Measurements from ENCODE around the gene MMP3.
"Not testable (repeated sequence)": the region's sequence is repeated elsewhere in the genome, so short reads cannot be mapped to it uniquely, and the experiment has no call there.

MMP3 gene

DNA sequence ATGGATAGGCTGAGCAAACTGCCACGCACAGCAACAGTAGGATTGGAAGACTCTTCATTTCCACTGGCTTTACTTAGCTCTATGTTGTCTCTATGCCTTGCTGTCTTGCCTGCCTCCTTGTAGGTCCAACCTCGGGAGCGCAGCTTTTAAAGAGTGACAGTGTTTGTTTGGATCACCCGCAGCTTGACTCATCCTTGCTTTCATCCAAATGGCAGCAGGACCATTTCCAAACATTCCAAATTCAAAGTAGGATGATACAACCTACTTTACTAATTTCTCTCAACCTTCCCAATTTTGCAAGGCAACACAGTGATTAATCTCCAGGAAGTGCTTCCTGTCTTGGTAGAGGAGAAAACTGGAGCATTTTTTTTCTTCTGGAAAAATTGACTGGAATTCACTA, at the start of gene MMP3:
Gene MMP3, minus strand, starts transcription at position 121 of the 400 bp plus-strand sequence. Its CDS starts 63 bp downstream, at position 58.
- no peak for DNase-seq (ENCODE audit: low spot score)

DNA sequence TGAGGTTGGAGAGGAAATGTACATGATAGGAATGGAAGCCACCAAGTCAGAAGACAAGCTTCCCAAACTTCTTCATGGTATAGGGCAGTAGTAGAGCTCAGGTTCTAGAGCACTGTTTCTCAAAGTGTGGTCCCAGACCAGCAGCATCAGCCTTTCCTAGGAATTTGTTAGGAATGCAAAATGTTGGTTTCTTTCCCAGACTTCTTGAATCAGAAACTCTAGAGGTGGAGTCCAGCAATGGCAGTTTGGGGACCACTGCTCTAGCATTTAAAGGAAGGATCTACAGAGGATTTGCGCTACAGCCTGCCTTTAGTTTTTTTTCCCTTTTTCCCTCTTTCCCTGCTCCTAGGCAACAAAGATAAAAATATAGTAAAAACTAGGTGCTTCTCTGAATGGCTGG, 48.3 kb upstream of the MMP3 start:
- no peak for DNase-seq (ENCODE audit: low spot score)

DNA sequence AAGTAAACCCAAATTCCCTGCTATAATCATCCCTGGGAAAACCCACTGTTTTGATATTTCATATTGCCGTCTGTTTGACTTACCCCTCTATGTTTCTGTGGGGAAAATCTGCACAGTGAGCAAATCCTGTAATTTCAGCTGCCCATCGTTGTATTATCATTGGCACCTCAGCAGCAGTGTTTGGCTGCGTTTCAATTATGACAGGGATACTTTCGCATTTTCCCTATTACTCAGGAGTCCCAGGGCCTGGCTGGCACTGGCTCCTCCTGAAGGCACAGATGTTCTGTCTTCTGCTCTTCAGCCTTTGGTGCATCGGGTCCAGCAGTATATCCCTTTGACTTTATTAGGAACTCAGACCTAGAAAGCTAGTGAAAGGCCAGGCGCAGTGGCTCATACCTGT, 43.6 kb upstream of the MMP3 start:
- no peak for DNase-seq (ENCODE audit: low spot score)

DNA sequence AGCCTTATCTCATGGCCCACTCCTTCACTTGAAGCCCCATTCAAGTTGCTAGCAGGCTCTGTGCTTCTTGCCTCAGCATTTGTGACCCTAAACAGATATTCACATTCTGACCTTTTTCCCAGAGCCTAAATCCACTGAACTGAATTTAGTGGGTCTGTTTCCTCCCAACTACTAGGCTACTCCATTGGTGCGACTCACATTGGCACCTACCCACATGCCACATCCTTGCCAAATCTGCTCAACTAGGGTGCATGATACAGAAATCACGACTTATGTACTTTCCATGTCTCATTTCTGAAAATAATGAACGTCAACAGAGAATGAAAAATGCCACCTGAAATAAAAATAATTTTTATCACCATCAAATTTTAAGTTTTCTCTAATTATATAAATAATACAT, 39.7 kb upstream of the MMP3 start:
- no peak for DNase-seq (ENCODE audit: low spot score)

DNA sequence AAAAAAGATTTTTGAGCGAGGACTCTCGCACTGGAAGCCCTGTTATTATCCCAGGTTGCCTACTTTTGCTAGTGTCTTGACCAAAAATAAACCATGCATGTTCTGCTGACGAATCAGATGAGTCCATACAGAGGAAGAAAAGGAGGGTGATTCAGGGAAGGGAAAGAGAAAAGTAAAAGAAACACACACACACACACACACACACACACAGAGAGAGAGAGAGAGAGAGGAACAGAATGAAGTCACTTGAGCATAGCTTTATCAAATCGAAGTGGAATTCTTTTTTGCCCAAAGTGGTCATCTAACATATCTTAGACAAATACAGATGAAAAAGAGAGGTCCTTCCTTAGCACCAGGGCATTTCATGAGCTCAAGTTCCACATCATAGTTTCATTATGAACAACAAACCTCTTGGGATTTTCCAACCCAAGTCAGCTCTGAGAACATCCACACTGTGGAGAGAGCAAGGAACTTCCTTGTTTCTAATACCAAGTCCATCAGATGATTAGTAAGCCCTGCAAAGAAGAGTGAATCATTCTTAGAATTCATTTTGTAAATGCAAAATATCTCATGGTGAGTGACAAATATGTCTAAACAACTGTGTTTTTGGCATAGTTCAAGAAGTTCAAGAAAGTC, 39.1 kb upstream of the MMP3 start:
- no peak for DNase-seq (ENCODE audit: low spot score)

DNA sequence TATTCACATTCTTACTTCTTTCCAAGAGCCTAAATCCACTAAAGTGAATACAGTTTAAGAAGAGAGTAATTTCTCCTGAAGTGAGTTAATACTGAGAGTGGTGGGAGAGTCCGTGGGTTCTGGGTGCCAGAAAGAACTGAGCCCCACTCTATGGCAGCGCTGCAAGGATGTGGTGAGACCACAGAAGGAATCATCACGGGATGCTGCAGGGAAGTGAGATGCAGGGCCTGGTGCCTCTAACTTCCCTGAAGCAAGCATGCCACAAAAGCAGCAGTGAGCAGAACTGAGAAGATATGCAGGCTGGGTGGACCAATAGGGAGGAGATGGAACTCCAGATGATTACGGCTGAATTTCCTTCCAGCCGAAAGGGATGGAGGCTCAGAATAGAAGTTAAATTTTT, 36.4 kb upstream of the MMP3 start:
- DNase-seq (ENCODE audit: low spot score) = no peak

DNA sequence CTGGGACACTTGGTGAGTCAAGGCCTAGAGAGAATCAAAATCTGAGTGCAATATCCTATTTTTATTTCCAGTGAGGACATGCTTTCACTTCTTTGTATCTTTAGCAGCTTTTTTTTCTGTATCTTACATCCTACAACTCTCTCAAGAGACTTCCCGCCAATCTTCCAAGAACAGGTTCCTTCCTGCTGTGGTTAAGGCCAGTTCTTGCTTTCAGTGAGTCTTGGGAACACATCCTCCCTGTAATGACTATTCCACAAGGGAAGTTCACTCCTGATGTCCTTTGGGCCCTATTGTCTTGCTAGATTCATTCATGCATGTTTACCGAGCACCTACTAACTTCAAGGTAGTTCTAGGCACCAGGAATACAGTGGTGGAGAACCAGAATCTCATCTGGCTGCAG, 35.2 kb upstream of the MMP3 start:
- DNase-seq (ENCODE audit: low spot score) = no peak

DNA sequence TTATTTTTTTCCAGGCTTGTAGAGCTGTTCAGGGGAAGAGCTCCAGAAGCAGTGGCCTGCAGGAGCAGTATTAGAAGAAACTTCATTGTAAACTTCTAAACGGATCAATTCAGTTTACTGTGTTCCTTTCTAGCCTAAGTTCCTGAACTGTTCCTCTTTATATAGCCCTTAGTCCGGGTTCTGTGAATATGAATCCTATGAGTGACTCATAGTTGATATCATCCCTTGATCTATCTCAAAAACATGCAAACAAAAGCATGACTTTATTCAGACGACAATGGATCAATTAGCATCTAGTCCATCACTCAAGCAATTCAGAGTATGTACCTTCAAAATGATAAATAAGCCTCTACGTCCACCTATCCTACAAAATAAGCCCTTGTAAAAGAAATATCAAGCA, 31.4 kb upstream of the MMP3 start, which contains the start of gene MMP12:
Gene MMP12, minus strand, starts transcription at position 131 of the 400 bp plus-strand sequence. Its CDS starts 45 bp downstream, at position 86.
- DNase-seq (ENCODE audit: low spot score) = no peak

DNA sequence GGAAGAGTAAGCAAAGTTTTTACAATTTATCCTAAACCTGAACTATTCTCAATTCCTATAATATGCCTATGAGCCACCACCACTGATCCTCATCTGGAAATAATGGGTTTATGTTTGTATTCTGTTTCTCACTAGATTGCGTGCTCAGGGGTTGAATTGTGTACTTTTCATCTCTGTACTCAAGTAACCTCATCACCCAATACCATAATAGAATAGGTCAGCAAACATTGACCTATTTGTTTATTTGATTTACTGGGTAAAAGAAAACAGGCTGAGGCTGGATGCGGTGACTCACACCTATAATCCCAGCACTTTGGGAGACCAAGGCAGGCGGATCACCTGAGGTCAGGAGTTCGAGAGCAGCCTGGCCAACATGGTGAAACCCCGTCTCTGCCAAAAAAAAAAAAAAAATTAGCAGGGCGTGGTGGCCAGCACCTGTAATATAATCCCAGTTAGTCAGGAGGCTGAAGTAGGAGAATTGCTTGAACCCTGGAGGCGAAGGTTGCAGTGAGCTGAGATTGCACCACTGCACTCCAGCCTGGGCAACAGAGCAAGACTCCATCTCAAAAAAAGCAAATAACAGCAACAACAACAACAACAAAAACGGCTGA, 26.1 kb upstream of the MMP3 start:
- not testable (repeated sequence) for DNase-seq (ENCODE audit: low spot score)

DNA sequence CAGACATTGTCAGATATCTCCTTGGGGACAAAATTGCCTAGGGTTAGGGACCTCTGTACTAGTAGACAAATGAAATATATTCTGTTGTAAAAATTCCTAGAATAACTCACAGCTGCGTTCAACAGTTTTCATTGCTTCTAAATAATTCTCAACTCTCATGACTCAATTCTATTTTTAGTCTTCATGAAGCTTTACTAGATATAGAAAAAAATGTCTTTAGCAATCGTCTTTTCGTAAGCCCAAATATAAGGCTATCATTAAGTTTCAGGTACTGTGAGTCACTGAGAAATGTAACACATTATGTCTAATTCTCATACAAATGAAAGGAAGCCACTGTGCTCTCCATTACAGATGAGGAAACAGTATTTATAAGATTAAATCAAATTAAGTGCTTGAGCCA, 24.9 kb upstream of the MMP3 start:
- no peak for DNase-seq (ENCODE audit: low spot score)

DNA sequence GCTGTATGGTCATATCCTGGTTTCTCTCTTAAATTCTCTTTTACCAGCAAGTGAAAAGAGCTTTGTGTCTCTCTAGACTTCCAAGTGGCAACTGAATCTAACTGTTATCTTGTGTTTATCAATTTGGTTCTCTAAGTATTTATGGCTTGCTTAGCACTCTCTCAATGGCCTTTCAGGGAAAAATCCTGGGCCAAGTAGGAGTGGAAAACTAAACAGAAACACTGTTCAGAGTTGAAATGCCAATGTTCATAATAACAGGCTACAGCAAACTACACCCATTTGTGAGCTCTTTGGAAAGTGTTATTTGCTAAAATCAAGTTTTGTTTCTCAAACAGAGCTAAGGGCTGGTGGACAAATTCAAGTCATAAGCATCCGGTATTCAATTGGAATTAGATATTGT, 21.3 kb upstream of the MMP3 start:
- no peak for DNase-seq (ENCODE audit: low spot score)

DNA sequence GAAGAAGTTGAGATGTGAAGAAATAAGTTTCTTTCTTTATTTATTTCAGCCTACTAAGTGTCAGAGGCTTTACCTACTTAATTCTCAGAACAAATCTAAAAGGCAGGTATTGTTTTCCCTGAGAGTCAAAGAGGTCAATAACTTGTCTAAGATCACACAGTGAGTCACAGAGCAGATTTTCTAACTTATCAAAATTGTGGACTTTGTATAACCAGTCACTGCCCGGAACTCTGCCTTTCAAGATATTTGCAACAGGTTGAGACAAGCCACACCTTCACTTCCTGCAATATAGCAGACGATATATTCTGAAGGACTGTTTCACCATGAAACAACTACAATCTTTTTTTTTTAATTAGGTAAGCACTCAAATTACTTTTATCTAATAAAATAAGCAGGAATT, 10.5 kb upstream of the MMP3 start:
- DNase-seq (ENCODE audit: low spot score) = no peak

DNA sequence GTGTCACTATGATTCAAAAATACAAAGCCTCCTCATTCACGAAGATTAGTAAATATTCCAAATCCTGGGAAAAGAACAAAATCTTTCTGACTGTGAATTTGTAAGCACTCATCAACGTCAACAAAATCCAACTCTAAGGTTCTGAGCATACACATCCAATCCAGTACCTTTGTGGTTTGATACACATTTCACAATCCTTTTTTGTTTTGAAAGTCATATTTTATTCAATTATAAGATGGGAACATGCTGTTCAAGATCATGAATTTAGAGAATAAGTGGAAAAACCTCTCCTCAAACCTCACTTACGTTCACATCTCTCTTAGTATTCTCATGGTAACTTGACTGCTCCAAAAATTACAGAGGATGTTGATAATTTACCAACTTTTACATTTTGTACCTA, 9.6 kb upstream of the MMP3 start:
- DNase-seq (ENCODE audit: low spot score) = no peak

DNA sequence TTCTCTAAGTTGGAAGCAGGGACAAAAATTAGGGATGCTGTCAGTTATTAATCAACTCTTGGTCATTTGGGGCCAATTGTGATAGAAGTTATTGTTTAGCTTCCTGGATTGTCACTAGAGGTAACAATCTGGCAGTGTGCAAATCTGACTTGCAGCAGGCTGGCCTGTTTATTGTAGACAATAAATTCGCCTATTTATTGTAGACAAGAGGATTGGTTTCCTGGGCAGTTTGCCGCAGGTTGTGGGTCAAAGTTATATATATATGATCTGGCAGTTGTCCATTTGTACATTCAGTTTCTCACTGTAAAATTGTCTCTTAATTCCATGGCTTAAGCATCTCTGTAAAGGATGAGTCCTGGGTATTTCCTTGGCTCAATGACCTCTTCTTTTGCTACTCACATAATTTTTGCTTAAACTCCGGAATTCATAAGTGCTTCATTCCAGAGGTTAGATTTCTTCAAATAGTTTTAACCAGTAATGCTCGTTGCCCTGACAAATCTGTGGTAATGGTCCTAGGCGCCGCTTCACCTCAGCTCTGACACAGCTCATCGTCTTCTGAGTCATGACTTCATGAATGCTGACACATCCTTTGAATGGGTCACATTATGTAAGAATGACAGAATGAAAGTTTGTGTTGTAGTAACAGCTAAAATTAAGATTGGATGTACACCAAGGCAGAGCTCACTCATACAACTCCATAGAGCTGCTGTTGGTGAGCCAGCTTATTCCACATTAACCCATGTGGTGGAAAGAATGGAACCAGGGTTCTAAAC, 7.8 kb upstream of the MMP3 start:
- no peak for DNase-seq (ENCODE audit: low spot score)

DNA sequence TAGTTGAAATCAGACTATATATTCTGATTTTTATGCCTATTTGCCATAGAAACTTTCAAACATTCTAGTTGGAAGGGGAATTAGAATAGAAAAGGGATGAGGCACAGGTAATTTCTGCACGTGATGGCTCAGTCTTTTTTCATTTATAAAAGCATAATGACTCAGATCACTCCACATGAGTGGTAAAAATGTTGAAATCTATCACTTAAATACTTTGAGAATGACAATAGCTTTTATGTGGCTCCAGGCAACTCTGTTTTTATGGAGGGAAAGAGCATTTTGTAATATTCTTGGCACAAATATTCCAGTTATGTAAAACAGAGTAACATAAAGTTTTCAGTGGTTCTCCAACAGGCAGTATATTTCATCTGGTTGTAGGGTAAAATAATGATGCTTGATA, 5.9 kb upstream of the MMP3 start:
- DNase-seq (ENCODE audit: low spot score) = no peak

DNA sequence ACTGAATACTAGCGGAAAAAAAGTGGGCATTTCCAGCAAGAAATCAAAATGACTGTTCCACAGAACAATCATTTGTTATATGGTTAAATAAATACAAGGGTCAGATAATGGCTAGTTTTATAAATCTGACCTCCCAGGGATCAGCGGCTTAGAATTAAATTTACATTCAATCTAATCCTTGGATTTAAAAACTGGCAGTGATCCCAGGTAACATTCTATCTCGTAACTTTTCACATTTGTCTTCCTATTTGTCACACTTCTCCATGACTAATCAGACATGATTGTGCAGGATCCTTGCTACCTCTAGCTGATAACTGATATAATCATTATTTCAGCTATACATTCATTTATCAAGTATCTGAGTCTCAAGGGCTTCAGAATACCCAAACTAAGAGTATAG, 2.9 kb upstream of the MMP3 start:
- DNase-seq (ENCODE audit: low spot score) = no peak

DNA sequence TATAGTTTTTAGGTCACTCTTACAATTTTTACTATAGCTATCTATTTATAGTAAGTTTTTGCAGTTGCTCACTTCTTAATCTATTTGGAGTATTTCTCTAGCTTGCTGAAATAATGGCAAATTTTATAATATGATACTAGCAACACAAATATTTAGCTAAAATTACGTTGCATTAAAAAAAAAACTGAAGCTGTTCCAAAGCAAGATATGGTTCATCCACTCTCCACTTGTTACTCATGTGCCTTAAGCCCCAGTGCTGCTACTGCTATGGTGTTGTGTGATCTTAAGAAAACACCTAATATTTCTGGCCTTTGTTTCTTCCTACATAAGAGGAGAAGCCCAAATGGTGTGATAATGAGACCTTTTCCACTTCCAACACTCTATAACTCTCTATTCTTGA, 479 bp downstream of the MMP3 start:
- DNase-seq (ENCODE audit: low spot score) = no peak

DNA sequence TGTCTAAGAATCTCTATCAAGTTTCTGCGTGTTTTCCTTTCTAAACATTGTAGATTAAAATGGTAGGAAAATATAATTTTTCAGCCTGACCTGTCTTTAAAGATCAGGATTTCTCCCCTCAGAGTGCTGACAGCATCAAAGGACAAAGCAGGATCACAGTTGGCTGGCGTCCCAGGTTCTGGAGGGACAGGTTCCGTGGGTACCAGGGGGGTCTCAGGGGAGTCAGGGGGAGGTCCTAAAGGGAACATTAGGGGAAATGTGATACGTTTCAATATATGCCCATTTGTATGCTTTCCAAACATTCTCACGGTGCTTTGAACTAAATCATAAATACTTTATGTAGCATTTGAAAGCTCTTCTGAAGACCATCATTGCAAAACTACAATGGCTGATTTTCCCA, 3.4 kb downstream of the MMP3 start:
- no peak for DNase-seq (ENCODE audit: low spot score)

DNA sequence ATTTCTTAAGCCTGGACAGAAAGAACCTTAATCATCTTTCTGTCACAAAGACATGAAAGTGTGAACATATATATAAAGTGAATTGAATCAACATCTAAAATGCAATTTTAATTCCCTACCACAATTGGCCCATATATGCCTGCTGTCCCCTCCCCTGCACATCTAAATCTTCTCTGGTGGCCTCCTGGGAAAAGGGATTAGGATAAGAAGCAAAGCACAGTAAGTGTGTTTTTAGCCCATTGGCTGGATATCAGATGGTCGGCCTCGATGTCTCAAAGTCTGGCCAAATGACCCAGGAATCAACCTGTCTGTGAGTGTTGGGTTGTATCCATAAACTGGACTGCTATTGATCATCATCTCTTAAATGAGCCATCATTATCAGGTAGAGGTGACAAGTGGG, 5.8 kb downstream of the MMP3 start:
- no peak for DNase-seq (ENCODE audit: low spot score)

DNA sequence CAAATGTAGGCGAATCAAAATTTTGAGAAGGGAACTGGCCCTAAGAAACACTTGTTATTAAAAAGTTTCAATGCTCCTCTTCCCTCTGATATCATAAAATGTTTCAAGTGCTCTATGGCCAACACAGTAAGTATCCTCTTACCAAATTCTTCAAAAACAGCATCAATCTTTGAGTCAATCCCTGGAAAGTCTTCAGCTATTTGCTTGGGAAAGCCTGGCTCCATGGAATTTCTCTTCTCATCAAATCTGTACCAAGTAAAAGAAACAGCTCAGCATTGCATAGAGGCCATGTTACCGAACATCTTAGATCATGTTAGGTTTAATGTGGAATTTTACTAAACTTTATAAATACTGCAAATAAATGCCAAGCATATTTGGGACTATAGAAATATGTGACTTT, 6.3 kb downstream of the MMP3 start:
- DNase-seq (ENCODE audit: low spot score) = no peak

DNA sequence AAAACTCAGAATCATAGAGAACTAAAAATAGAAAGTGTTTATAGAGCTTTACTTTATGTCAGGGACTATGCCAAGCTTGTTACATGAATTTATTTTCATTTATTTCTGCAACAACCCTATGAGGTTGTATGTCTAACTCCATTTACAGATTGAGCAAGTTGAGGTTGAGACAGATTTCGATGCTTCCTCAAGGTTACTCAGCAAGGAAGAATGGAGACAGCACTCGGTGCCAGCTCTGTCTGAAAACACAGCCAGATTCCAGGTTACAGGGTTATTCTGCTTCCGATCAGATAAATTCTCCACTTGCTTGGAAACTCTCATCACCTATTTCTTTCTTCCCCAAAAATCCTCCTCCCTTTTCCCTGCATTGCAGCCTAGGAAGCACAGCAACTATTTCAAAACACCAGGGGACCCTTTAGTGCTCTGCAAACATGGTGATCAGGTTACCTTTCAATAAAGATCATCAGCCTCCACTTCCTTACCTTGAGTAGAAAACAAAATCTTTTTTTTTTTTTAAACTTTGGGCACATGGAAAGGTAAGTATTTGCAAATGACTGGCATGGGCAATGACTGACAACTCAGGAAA, 7.0 kb downstream of the MMP3 start:
- no peak for DNase-seq (ENCODE audit: low spot score)

DNA sequence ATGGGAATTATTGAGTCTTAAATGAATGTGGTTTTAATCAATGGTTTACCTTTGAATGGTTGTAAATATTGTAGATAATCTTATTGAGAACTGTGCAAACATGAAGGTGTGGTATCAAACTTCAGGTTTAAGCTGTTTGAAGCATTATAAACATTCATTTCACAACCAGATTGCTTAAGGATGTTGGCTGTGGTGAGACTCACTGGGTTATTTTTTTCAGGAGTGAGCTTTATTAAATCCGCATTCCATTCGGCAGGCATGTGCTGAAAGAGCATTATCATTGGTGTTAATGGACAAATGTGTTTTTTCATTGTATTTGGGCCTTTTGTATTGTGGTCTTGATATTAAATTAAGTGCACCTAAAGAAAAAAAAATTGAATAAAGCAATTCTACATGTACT, 9.7 kb downstream of the MMP3 start:
- DNase-seq (ENCODE audit: low spot score) = no peak

DNA sequence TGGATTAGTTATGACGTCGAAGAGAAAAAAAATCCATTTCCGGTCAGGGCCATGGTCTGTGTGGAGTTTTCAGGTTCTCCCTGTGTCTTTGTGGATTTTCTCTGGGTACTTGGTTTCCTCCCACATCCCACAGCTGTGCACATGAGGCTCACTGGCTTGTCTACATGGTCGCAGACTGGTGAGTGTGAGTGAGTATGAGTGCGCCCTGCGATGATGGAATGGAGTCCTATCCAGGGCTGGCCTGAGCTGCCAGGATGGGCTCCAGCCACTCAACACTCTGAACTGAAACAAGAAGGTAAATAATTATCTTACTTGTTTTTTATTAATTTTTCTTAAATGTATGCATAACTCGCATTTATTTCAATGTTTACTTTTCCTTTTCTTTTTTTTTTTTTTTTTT, 10.8 kb downstream of the MMP3 start:
- no peak for DNase-seq (ENCODE audit: low spot score)
